Lower leg skin (tissue), 4 donors: ENCODE data around the gene PGF. TPM values are rescaled to one million over a fixed set of nuclear protein-coding genes. Genes with fewer than 3 reads are reported as not detected.

ENCODE experiments used
- DNase-seq, 2 donors: peaks; one replicate each; pipeline ENCODE4 v3.0.0-alpha.2; 2019; ENCODE audit warnings: low spot score in 2 of 2
- H3K4me3 ChIP-seq: fragments of 200-600 bp; sonication (generic); 2 replicates; pipeline ENCODE4 v1.5.1; 2017; ENCODE audit warnings: mild to moderate bottlenecking, low read depth; ENCODE audit not compliant: poor library complexity, severe bottlenecking
- CTCF ChIP-seq, 3 donors: fragments of 450-650 bp; IDR thresholded peaks; one replicate each; pipeline ENCODE4 v1.5.1; 2016; ENCODE audit warnings: antibody characterized with exemption in 3 of 3, mild to moderate bottlenecking in 3 of 3, moderate library complexity in 2 of 3
- POLR2A ChIP-seq, 2 donors: fragments of 450-650 bp; IDR thresholded peaks; one replicate each; pipeline ENCODE4 v1.6.1; 2016 to 2017; ENCODE audit warnings: antibody characterized with exemption in 2 of 2, mild to moderate bottlenecking in 1 of 2, moderate library complexity in 1 of 2
- WGBS, 2 donors: methylation state at CpG; one replicate each; pipeline ENCODE4 v1.1.5; 2018; 5-methylcytosine and 5-hydroxymethylcytosine counted together
- intact Hi-C: fragments of 100-400 bp; cut with DNase I; formaldehyde crosslinking; loops from one replicate; pipeline ENCODE4 v1.15.0; 2023; ENCODE audit warnings: low total_unique reads
- total RNA-seq, 4 donors: library from RNA; depleted of rRNA; stranded (reverse); fragments of >200 nt; gene quantifications; one replicate each; pipeline ENCODE4 v1.1.0, GENCODE V29; 2016

Gene PGF
- total RNA-seq, 4 donors from 2014 or later: 9.8 to 22.3 (median 14.0) TPM

DNA sequence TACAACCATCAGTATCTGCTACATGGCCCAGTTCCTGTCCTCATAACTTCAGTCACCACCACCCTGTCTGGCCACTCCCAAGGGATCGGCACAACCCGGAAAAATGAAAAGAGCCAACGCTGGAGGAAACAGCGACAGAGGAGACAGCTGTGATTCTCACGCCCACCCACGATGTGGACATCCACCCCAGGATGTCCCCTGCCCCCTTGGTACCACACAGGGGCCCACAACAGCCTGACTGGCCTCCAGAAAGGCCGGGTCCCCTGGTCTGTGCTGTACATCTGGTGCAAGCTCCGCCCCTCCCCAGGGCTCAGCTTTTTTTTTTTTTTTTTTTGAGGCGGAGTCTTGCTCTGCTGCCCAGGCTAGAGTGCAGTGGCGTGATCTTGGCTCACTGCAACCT is 44.8 kb downstream of the PGF start:
- TF ChIP-seq CTCF (IDR thresholded peaks at IDR 0.05) (no peak), POLR2A (IDR thresholded peaks at IDR 0.05) (no peak)
- 30 to 46% methylated on average over 10 of the region's 10 CpGs for WGBS, 2 donors
- DNase-seq: peak in 1 of 2 donors; percentile 80
- H3K4me3 ChIP-seq: no peak overlapping the region
- intact Hi-C loops: loop anchor here (10.0 kb wide), 1 partner anchor 174 kb away; no protein-coding TSS in a partner anchor

DNA sequence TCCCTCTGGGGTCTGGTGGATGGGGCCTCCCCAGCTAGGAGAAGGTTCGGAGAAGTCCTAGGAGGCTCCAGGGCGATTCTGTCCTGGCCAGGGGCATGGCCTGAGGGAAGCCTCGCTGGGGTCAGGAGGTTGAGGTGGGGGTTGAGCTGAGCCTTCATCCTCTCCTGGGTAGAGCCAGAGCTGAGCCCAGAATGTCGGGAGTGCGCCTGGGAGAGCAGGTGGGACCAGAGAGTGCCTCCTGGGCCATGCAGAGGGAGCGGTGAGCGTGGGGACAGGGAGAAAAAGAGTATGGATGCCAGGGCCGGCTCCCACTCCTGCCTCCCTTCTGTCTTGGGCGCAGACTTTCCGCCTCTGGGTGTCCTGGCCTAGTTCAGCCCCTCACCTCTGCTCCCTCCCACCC is 45.5 kb downstream of the PGF start:
- TF ChIP-seq POLR2A (IDR thresholded peaks at IDR 0.05) (no peak), CTCF (IDR thresholded peaks at IDR 0.05) (no peak)
- H3K4me3 ChIP-seq: no peak overlapping the region
- WGBS, 2 donors: 92 to 94% methylated on average over 10 of the region's 10 CpGs
- intact Hi-C loops: loop anchor here (5.0 to 10.0 kb wide), 2 partner anchors 48 to 175 kb away; no protein-coding TSS in a partner anchor
- peak in 1 of 2 donors; percentile 84 for DNase-seq

- H3K4me3 ChIP-seq: no peak overlapping the region
- 92 to 97% methylated on average over 10 of the region's 14 CpGs for WGBS, 2 donors
- DNase-seq: peak in 1 of 2 donors; percentile 86
- TF ChIP-seq POLR2A (IDR thresholded peaks at IDR 0.05) (no peak), CTCF (IDR thresholded peaks at IDR 0.05) (no peak)
- intact Hi-C loops: loop anchor here (5.0 kb wide), 1 partner anchor 47 kb away; no protein-coding TSS in a partner anchor
Measured at GRCh38 chr14:74909501-74909900, 45.9 kb downstream of the PGF start.

GRCh38 chr14:74908861-74909341 is 46.5 kb downstream of the PGF start:
- no peak for TF ChIP-seq CTCF (IDR thresholded peaks at IDR 0.05)
- TF ChIP-seq POLR2A (IDR thresholded peaks at IDR 0.05): no peak
- intact Hi-C loops: loop anchor here (5.0 kb wide), 1 partner anchor 47 kb away; no protein-coding TSS in a partner anchor
- DNase-seq: peak in 1 of 2 donors; percentile 80
- 85 to 86% methylated on average over 9 of the region's 9 CpGs for WGBS, 2 donors
- H3K4me3 ChIP-seq: no peak overlapping the region

GRCh38 chr14:74907744-74908143 is 47.7 kb downstream of the PGF start:
- 24 to 36% methylated on average over 6 of the region's 6 CpGs for WGBS, 2 donors
- intact Hi-C loops: loop anchor here (5.0 kb wide), 1 partner anchor 45 kb away; no protein-coding TSS in a partner anchor
- no peak overlapping the region for H3K4me3 ChIP-seq
- no peak for DNase-seq
- TF ChIP-seq CTCF (IDR thresholded peaks at IDR 0.05) (no peak), POLR2A (IDR thresholded peaks at IDR 0.05) (no peak)
